ENCODE measurements around the gene CITED4. TPM values are rescaled to one million over a fixed set of nuclear protein-coding genes. Genes with fewer than 3 reads are reported as not detected.

CITED4 gene
- total and polyA plus RNA-seq, 3 donors from 2014 or later: 20.1 to 124 (median 79.0) TPM

- 81% methylated on average over 6 of the region's 6 CpGs for WGBS, 2 donors
- TF ChIP-seq CTCF (IDR thresholded peaks at IDR 0.05): no peak
- no peak for TF ChIP-seq POLR2A (IDR thresholded peaks at IDR 0.05)
- no peaks in the 10 kb centered on the region for H3K27me3 ChIP-seq
- H3K9me3 ChIP-seq: no peaks in the 10 kb centered on the region
- peaks cover 3% of the 10 kb centered on the region for H3K4me1 ChIP-seq
- no peaks in the 10 kb centered on the region for H3K36me3 ChIP-seq (ENCODE audit: low read depth, missing control alignments)
- no peak for DNase-seq
- no peak overlapping the region for H3K27ac ChIP-seq
- no peak overlapping the region for H3K4me3 ChIP-seq
- intact Hi-C loops (cut with DNase I; ENCODE audit: low total_unique reads): loop anchor here (5.0 to 10.0 kb wide), 2 partner anchors 72 to 105 kb away; no protein-coding TSS in a partner anchor
These were observed 15.0 kb downstream of the CITED4 start for GRCh38 chr1:40847023-40847745.

GRCh38 chr1:40845895-40846294 lies 16.3 kb downstream of the CITED4 start:
- no peaks in the 10 kb centered on the region for H3K36me3 ChIP-seq (ENCODE audit: low read depth, missing control alignments)
- 92 to 100% methylated on average over 1 of the region's 1 CpG for WGBS, 2 donors
- no peaks in the 10 kb centered on the region for H3K27me3 ChIP-seq
- H3K4me1 ChIP-seq: peaks cover 3% of the 10 kb centered on the region
- intact Hi-C loops (cut with DNase I; ENCODE audit: low total_unique reads): loop anchor here (5.0 to 10.0 kb wide), 2 partner anchors 71 to 106 kb away; no protein-coding TSS in a partner anchor
- H3K4me3 ChIP-seq: no peak overlapping the region
- H3K27ac ChIP-seq: no peak overlapping the region
- DNase-seq: no peak
- no peak for TF ChIP-seq POLR2A (IDR thresholded peaks at IDR 0.05)
- TF ChIP-seq CTCF (IDR thresholded peaks at IDR 0.05): no peak
- H3K9me3 ChIP-seq: no peaks in the 10 kb centered on the region

GRCh38 chr1:40844887-40845878 lies 17.0 kb downstream of the CITED4 start:
- no peaks in the 10 kb centered on the region for H3K9me3 ChIP-seq
- H3K4me1 ChIP-seq: peaks cover 2% of the 10 kb centered on the region
- WGBS, 2 donors: 80 to 85% methylated on average over 9 of the region's 9 CpGs
- intact Hi-C loops (cut with DNase I; ENCODE audit: low total_unique reads): loop anchor here (5.0 to 10.0 kb wide), 2 partner anchors 70 to 107 kb away; no protein-coding TSS in a partner anchor
- H3K4me3 ChIP-seq: no peak overlapping the region
- no peak for TF ChIP-seq POLR2A (IDR thresholded peaks at IDR 0.05)
- TF ChIP-seq CTCF (IDR thresholded peaks at IDR 0.05): no peak
- no peak overlapping the region for H3K27ac ChIP-seq
- no peak for DNase-seq
- H3K27me3 ChIP-seq: no peaks in the 10 kb centered on the region
- no peaks in the 10 kb centered on the region for H3K36me3 ChIP-seq (ENCODE audit: low read depth, missing control alignments)

- Histone ChIP-seq H3K4me1 (no peaks in the 10 kb centered on the region), H3K4me3 (no peak overlapping the region), H3K9me3 (no peaks in the 10 kb centered on the region), H3K36me3 (ENCODE audit: low read depth, missing control alignments) (no peaks in the 10 kb centered on the region), H3K27ac (no peak overlapping the region), H3K27me3 (no peaks in the 10 kb centered on the region)
- TF ChIP-seq POLR2A (IDR thresholded peaks at IDR 0.05) (no peak), CTCF (IDR thresholded peaks at IDR 0.05) (no peak)
- 64 to 73% methylated on average over 5 of the region's 5 CpGs for WGBS, 2 donors
- DNase-seq: no peak
- intact Hi-C loops (cut with DNase I; ENCODE audit: low total_unique reads): loop anchor here (10.0 kb wide), 1 partner anchor 69 kb away; no protein-coding TSS in a partner anchor
These were observed 18.1 kb downstream of the CITED4 start for GRCh38 chr1:40844079-40844478.

All from testis (tissue), 3 donors.